ENCODE data around the gene SLC39A1.

Gene SLC39A1

DNA sequence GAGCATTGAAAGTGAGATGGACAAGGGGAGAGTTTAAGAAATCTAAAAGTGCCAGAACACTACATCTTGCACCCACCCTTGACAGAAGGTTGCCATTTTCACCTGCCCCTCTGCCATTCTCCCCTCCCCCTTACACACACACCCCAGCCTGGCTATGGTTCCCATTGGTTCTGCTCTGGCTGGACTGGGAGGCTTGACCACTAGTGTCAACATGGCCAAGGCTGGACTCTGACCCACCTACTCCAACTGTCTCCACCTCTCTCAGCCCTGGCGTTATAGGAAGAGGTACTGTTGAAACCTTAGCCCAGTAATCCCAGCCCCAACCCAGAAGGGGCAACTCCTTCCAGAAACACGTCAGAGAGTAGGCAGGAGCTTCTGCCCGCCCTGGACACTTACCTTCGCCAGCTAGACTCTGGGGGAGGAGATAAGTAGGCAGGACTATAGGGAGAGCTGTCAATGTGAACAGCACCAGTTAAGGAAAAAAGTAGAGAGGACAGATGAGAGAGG lies 9.4 kb downstream of the SLC39A1 start:
- no peak for DNase-seq (ENCODE audit: low read depth in 1 of 2, low spot score in 1 of 2)

DNA sequence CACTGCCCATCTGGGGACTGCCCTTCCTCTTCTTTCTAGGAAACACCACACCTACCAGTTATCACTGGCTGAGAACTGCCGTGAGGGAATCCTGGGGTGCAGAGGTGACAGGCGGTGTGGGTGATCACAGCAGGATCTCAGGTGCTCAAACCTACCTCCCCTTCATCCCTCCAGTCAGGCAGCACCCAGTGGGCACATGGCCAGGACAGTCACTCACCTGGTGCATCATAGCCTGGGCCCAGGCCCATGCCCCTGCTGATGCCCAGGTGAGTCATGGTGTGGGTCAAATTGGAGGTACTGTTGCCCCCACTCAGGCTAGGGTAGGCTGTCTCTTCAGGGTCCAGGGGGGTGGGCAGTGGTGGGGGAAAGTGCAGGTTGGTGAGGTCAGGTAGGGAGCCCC lies 11.5 kb downstream of the SLC39A1 start:
- no peak for DNase-seq (ENCODE audit: low read depth in 1 of 2, low spot score in 1 of 2)

GRCh38 chr1:153951183-153951582 lies 12.2 kb downstream of the SLC39A1 start:
- no peak for DNase-seq (ENCODE audit: low read depth in 1 of 2, low spot score in 1 of 2)

DNA sequence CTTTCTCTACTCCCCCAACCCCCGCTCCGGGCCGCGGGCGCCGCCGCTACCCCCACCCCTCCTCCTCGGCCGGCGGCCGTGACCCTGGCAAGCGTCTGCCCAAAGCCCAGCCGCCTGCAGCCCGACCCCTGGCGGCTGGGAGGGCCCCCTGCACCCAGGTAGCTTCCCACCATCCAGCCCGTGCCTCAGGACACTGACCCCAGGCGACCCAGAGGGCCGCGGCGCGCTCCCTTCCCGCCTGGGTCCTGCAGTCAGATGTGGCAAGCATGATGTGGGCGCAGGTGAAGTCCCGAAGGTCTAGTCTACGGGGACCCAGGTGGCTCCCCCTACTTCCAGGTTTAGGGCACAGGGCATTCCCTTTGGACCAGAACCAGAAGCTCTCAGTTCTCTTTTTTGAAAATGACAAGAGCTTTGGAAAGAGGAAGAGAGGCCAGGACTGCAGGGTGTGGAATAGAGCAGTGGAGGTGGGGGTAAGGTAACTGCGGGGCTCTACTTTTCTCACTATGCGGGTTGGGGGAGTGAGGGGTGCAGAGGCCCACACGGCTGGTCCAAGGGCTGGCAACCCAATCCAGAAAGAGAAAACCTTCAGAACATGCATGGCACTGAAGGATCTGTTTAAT lies 16.6 kb downstream of the SLC39A1 start, which contains the start of gene DENND4B:
Gene DENND4B (minus strand): TSS at position 97 of the 620 bp plus-strand sequence. CDS start 2,344 bp downstream, outside the sequence.
- DNase-seq (ENCODE audit: low read depth in 1 of 2, low spot score in 1 of 2) = peak; percentile 52 to 70

DNA sequence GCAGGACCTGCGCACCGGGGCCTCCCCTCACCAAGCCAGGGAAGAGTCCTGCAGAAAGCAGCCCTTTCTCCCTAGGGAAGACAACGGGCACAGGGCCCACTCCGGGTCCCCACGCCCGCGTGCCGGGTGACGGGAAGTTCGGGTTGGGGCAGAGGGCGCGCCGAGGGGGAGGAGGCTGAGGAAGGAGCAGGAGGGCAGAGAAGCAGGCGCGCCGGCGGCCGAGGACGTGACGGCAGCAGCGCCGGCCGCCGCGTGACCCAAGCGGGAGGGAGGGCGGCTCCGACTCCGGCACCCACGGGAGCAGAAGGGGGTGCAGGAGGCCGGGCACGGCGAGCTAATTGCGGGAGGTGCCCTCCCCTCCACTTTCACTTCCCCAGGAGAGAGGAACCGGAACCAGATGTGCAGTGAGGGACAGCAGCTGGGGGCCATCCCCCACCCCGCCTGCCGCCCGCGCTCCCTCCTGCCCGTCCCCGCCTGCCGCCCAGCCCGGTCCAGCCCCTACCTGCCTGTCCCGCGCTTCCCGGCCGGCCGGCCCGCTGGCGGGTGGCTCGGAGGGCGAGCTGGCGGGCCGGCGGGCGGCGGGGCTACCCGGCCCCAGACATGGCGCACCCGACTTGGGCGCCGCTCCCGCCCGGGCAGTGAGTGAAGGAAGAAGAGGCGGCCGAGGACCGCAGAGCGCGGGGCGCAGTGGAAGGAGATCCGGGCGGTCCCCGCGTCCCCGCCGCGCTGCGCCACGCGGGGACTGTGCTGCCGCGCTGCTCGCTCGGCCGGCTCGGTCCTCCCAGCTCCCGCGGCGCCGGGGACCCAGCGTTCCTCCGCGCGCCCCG lies 17.3 kb downstream of the SLC39A1 start:
- peak; percentile 39 to 51 for DNase-seq (ENCODE audit: low read depth in 1 of 2, low spot score in 1 of 2)

- peak; percentile 54 to 60 for DNase-seq (ENCODE audit: low read depth in 1 of 2, low spot score in 1 of 2)
Measured at GRCh38 chr1:153945131-153945794, 18.1 kb downstream of the SLC39A1 start.

DNA sequence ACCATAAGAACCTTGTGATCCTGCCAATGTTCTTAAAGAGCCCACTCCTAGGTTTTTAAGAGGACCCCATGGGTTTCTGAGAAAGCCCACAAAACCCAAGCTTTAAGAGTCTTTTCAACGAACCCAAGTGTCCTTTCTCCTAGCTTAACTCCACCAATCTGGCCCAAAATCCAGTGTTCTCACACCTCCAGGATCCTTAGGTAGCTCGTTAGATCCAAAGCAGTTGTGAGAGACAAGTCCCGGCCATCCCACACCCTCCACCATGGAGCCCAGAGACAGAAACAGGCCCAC lies 18.6 kb downstream of the SLC39A1 start:
- DNase-seq (ENCODE audit: low read depth in 1 of 2, low spot score in 1 of 2) = no peak

GRCh38 chr1:153944005-153944826 lies 19.1 kb downstream of the SLC39A1 start:
- no peak for DNase-seq (ENCODE audit: low read depth in 1 of 2, low spot score in 1 of 2)

- no peak for DNase-seq (ENCODE audit: low read depth in 1 of 2, low spot score in 1 of 2)
Measured at GRCh38 chr1:153942766-153943549, 20.4 kb downstream of the SLC39A1 start.

GRCh38 chr1:153941826-153942725 lies 21.3 kb downstream of the SLC39A1 start:
- no peak for DNase-seq (ENCODE audit: low read depth in 1 of 2, low spot score in 1 of 2)

GRCh38 chr1:153940756-153941155 lies 22.6 kb downstream of the SLC39A1 start:
- DNase-seq (ENCODE audit: low read depth in 1 of 2, low spot score in 1 of 2) = no peak

- no peak for DNase-seq (ENCODE audit: low read depth in 1 of 2, low spot score in 1 of 2)
Measured at GRCh38 chr1:153939476-153939875, 23.9 kb downstream of the SLC39A1 start.

- DNase-seq (ENCODE audit: low read depth in 1 of 2, low spot score in 1 of 2) = no peak
Measured at GRCh38 chr1:153938996-153939395, 24.3 kb downstream of the SLC39A1 start.

- no peak for DNase-seq (ENCODE audit: low read depth in 1 of 2, low spot score in 1 of 2)
Measured at GRCh38 chr1:153937331-153937730, 26.0 kb downstream of the SLC39A1 start.

GRCh38 chr1:153936011-153936802 lies 27.1 kb downstream of the SLC39A1 start:
- DNase-seq (ENCODE audit: low read depth in 1 of 2, low spot score in 1 of 2) = no peak

- DNase-seq (ENCODE audit: low read depth in 1 of 2, low spot score in 1 of 2) = no peak
Measured at GRCh38 chr1:153934746-153935145, 28.6 kb downstream of the SLC39A1 start.

DNA sequence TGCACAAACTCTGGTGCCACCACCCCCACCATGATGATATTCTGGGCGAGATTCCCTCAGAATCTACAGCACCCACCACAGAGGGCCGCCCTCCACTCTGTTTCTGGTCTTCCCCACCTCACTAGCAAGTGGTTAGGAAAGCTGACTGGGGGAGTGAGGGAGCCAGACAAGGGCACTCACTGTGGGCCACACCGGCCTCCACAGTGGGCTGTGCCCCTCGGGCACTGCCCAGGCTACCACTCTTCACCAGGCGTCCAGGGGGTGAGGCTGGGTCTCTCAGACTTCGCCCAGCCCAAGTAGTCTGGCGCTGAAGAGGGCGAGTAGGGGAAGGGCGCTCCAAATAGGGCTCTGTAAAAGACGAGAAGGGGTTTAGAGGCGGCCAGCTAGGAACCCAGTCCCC lies 29.4 kb downstream of the SLC39A1 start:
- DNase-seq (ENCODE audit: low read depth in 1 of 2, low spot score in 1 of 2) = no peak

- no peak for DNase-seq (ENCODE audit: low read depth in 1 of 2, low spot score in 1 of 2)
Measured at GRCh38 chr1:153933430-153933829, 29.9 kb downstream of the SLC39A1 start.

Measured in activated T-helper 1 cell treated with anti-CD3 and anti-CD28 coated beads, Interleukin-2, amount 50 U/mL, for 16 hours (primary cell).